ENCODE results near the gene ABR.
"Not testable (repeated sequence)": the region's sequence is repeated elsewhere in the genome, so short reads cannot be mapped to it uniquely, and the experiment has no call there.

ABR gene

GRCh38 chr17:1047879-1048470 is 131.8 kb downstream of the ABR start:
- no peak for DNase-seq (ENCODE audit: low spot score)

GRCh38 chr17:1047177-1047878 is 132.5 kb downstream of the ABR start:
- no peak for DNase-seq (ENCODE audit: low spot score)

GRCh38 chr17:1045456-1045855 is 134.3 kb downstream of the ABR start:
- no peak for DNase-seq (ENCODE audit: low spot score)

- DNase-seq (ENCODE audit: low spot score) = not testable (repeated sequence)
Measured at GRCh38 chr17:1044387-1045009, 135.3 kb downstream of the ABR start.

GRCh38 chr17:1043601-1044251 is 136.1 kb downstream of the ABR start:
- no peak for DNase-seq (ENCODE audit: low spot score)

- no peak for DNase-seq (ENCODE audit: low spot score)
Measured at GRCh38 chr17:1042486-1042885, 137.3 kb downstream of the ABR start.

- DNase-seq (ENCODE audit: low spot score) = no peak
Measured at GRCh38 chr17:1041746-1042145, 138.0 kb downstream of the ABR start.

- DNase-seq (ENCODE audit: low spot score) = no peak
Measured at GRCh38 chr17:1040216-1040600, 139.6 kb downstream of the ABR start.

GRCh38 chr17:1039511-1040215 is 140.1 kb downstream of the ABR start:
- no peak for DNase-seq (ENCODE audit: low spot score)

GRCh38 chr17:1039123-1039507 is 140.7 kb downstream of the ABR start:
- DNase-seq (ENCODE audit: low spot score) = no peak

- DNase-seq (ENCODE audit: low spot score) = no peak
Measured at GRCh38 chr17:1038459-1039122, 141.2 kb downstream of the ABR start.

- no peak for DNase-seq (ENCODE audit: low spot score)
Measured at GRCh38 chr17:1037238-1037879, 142.4 kb downstream of the ABR start.

- DNase-seq (ENCODE audit: low spot score) = no peak
Measured at GRCh38 chr17:1036845-1037237, 142.9 kb downstream of the ABR start.

- no peak for DNase-seq (ENCODE audit: low spot score)
Measured at GRCh38 chr17:1036171-1036844, 143.5 kb downstream of the ABR start.

GRCh38 chr17:1035546-1036170 is 144.1 kb downstream of the ABR start:
- no peak for DNase-seq (ENCODE audit: low spot score)

- DNase-seq (ENCODE audit: low spot score) = no peak
Measured at GRCh38 chr17:1034652-1035210, 145.1 kb downstream of the ABR start.

GRCh38 chr17:1033503-1033902 is 146.3 kb downstream of the ABR start:
- no peak for DNase-seq (ENCODE audit: low spot score)

GRCh38 chr17:1032391-1032790 is 147.4 kb downstream of the ABR start:
- no peak for DNase-seq (ENCODE audit: low spot score)

- DNase-seq (ENCODE audit: low spot score) = no peak
Measured at GRCh38 chr17:1031711-1032110, 148.1 kb downstream of the ABR start.

Data from NAMALWA (cell line).